ENCODE data around the gene MSH4.
"Not testable (repeated sequence)": the region's sequence is repeated elsewhere in the genome, so short reads cannot be mapped to it uniquely, and the experiment has no call there.

The MSH4 gene

DNA sequence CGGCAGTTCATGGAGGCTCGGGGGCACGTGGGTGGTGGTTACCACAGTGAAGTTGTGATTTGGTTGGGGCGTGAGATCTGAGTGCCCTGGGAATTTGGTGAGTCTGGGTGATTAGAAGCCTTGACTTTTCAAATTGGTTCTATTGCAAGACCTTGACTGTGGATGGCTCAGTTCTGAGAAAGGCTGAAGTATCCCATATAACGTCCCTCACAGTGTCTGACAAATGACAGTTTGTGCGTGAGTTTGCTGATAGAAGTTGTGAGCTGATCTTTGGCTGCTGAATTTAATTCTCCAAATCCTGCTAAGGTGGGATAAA is 549 bp downstream of the MSH4 start:
- DNase-seq (ENCODE audit: low read depth): no peak

DNA sequence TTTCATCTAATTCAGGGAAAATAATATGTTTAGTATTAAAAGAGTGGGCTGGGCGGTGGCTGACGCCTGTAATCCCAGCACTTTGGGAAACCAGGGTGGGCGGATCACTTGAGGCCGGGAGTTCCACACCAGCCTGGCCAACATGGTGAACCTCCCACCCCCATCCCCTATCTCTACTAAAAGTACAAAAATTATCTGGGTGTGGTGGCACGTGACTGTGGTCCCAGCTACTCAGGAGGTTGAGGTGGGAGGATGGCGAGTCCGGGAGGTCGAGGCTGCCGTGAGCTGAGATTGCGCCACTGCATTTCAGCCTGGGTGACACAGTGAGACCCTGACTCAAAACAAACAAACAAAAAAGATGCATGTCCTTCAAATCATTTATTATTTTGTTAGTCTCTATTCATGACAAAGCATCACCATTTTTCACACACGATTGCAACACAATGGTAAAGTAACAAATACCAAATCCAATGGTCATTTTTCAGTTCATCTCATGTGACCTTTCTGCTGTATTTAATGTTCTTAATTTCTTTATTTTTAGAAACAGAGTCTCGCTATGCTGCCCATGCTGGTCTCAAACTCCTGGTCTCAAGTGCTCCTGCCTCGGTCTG is 1.0 kb downstream of the MSH4 start:
- DNase-seq (ENCODE audit: low read depth): no peak

DNA sequence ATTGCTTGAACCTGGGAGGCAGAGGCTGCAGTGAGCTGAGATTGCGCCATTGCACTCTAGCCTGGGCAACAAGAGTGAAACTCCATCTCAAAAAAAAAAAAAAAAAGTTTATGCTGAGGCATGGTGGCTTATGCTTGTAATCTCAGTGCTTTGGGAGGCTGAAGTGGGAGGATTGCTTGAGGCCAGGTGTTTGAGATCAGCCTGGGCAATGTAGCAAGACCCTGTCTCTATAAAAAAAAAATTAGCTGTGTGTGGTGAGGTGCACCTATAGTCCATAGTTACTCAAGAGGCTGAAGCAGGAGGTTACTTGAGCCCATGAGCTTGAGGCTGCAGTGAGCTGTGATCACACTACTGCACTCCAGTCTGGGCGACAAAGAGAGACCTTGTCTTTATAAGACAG is 4.8 kb downstream of the MSH4 start:
- not testable (repeated sequence) for DNase-seq (ENCODE audit: low read depth)

- DNase-seq (ENCODE audit: low read depth): no peak
Observed at GRCh38 chr1:75808921-75809320, 12.2 kb downstream of the MSH4 start.

- DNase-seq (ENCODE audit: low read depth): not testable (repeated sequence)
Observed at GRCh38 chr1:75810113-75810512, 13.4 kb downstream of the MSH4 start.

DNA sequence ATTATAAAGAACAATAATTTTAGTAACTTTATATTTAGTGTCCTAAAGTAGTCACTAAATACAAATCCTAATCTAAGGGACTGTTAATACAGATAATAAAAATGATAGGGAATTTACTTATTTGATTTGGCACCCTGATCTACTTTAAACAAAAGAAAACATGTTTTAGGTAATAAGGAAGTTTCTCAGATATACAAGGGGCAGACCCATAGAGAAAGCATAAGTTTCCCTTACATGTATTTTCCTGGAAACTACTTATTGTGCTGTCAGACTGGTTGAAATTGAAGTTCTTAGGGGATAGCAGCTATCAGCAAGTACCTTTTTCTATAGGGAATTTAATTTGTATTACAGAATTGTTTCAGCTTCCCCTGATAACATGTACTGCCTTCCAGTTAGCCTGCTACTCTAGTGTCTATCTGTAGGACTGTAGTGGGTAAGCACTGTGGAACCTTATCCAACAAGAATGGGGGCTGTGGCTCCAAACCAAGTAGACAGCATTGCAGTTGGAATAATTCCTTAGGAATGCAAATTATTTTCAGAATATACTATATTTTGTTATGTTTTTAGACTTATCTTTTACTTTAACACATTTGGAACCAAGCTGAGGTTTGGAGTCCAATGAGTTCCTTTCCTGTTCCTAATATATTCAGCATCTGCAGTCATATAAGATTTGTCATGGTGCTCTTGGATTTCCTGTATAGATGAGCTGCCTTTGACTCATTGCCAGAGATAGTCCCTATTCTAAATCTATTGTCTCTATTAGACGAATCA is 14.7 kb downstream of the MSH4 start:
- no peak for DNase-seq (ENCODE audit: low read depth)

GRCh38 chr1:75812065-75812464 is 15.4 kb downstream of the MSH4 start:
- no peak for DNase-seq (ENCODE audit: low read depth)

DNA sequence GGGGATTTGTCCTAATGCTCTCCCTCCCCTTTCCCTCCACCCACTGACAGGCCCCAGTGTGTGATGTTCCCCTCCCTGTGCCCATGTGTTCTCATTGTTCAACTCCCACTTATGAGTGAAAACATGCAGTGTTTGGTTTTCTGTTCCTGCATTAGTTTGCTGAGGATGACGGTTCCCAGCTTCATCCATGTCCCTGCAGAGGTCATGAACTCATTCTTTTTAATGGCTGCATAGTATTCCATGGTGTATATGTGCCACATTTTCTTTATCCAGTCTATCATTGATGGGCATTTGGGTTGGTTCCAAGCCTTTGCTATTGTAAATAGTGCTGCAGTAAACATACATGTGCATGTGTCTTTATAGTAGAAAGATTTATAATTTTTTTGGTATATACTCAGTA is 26.9 kb downstream of the MSH4 start:
- DNase-seq (ENCODE audit: low read depth): not testable (repeated sequence)

DNA sequence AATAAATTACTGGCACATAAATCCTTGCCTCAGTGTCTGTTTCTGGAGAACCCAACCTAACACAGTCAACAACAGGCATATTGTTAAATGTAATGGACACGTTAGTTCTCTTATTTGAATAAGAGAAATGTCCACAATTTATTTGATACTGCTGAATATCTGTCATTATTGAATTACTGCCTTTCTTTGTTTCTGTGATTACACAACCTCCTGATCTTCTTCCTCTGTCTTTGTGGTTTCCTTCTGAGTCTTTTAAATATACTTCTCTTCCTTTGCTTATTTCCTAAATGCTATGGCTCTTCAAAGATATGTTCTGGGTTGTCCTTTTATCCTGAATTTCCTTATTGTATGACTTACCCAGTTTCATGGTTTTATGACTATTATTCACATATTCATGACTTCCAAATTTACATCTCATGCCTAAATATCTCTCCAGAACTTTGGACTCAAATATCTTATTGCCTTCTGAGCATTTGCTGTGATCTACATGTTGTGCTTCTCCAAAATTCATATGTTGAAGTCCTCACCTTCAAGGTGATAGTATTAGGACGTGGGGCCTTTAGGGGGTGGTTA is 39.9 kb downstream of the MSH4 start:
- DNase-seq (ENCODE audit: low read depth): no peak

GRCh38 chr1:75838079-75838478 is 41.4 kb downstream of the MSH4 start:
- DNase-seq (ENCODE audit: low read depth): no peak

DNA sequence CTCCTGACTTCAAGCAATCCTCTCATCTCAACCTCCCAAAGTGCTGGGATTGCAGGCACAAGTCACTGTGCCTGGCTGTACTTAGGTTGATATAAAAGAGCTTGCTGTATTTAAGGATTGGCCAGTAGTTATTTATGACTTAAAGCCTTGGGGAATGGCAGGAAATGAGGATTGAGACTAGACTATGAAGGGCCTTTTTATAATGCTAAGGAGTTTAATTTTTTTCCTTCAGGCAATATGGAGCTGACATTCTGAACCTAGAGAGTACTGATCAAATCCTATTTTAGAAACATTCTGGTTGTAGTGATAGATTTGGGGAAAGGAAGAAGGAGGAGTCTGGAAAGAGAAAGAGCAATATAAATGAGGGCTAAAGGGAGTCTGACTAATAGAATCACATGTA is 44.7 kb downstream of the MSH4 start:
- no peak for DNase-seq (ENCODE audit: low read depth)

DNA sequence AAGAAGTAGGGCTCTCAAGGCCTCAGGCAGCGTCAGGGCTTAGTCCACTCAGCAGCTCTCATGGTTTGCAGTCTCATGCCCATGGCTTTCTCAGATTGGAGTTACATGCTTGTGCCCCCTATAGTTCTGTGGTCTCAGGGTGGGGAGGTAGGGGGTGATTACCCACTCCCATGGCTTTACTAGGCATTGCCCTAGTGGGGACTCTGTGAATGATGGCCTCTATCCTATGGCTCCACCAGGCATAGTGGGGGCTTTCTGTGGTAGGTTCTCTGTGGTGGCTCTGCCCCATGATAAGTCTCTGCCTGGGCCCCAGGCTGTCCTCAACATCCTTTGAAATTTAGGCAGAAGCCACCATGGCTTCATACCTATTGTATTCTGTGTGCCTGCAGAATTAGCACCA is 48.9 kb downstream of the MSH4 start:
- no peak for DNase-seq (ENCODE audit: low read depth)

DNA sequence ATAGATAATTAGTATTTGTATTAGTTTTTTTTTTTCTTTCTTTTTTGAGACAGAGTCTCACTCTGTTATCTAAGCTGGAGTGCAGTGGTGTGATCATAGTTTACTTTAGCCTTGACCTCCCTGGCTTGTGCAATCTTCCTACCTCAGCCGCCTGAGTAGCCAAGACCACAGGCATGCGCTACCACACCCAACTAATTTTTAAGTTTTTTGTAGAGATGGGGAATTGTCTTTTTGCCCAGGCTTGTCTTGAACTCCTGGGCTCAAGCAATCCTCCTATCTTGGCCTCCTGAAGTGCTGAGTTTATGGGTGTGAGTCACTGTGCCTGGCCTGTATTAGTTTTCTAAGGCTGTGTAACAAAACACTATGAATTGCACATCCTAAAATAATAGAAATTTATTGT is 58.3 kb downstream of the MSH4 start:
- no peak for DNase-seq (ENCODE audit: low read depth)

GRCh38 chr1:75855734-75856133 is 59.1 kb downstream of the MSH4 start:
- DNase-seq (ENCODE audit: low read depth): no peak

DNA sequence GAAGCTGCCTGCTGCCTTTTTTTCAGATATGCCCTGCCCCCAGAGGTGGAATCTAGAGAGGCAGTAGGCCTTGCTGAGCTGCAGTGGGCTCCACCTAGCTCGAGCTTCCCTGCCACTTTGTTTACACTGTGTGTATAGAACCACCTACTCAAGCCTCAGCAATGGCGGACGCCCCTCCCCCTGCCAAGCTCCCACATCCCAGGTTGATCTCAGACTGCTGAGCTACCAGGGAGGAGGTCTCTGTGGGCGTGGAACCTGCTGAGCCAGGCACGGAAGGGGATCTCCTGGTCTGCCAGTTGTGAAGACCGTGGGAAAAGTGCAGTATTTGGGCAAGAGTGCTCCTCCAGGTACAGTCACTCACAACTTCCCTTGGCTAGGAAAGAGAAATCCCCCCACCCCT is 65.1 kb downstream of the MSH4 start:
- no peak for DNase-seq (ENCODE audit: low read depth)

DNA sequence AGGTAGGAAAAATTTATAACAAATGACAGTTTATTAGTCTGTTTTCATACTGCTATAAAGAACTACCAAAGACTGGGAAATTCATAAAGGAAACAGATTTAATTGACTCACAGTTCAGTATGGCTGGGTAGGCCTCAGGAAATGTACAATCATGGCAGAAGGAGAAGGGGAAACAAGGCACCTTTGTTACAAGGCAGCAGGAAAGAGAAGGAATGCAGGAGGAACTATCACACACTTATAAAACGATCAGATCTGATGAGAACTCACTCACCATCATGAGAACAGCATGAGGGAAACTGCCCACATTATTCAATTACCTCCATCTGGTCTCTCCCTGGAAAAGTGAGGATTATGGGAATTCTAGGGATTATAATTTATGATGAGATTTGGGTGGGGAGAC is 74.3 kb downstream of the MSH4 start:
- DNase-seq (ENCODE audit: low read depth): no peak

- DNase-seq (ENCODE audit: low read depth): no peak
Observed at GRCh38 chr1:75879985-75880384, 83.3 kb downstream of the MSH4 start.

DNA sequence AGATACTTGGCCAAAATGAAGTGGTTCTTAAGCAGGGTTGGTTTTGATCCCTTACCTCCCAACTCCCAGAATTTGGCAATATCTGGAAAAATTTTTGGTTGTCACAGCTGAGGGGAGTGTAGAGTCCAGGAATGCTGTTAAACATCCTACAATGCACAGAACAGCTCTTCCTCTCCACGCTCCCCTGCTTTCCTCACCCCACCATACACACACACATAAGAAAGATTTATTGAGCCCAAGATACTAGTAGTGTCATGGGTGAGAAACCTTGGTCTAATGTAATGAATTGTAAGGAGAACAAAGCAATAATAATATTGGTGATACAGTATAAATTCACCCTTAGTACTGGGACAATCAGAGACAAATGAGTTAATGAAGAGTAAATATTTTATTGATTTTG is 87.8 kb downstream of the MSH4 start:
- DNase-seq (ENCODE audit: low read depth): no peak

- no peak for DNase-seq (ENCODE audit: low read depth)
Observed at GRCh38 chr1:75901371-75901770, 104.7 kb downstream of the MSH4 start.

- DNase-seq (ENCODE audit: low read depth): peak; percentile 24
Observed at GRCh38 chr1:75908717-75909152, 112.1 kb downstream of the MSH4 start.

GRCh38 chr1:75916834-75917233 is 120.2 kb downstream of the MSH4 start:
- no peak for DNase-seq (ENCODE audit: low read depth)

- no peak for DNase-seq (ENCODE audit: low read depth)
Observed at GRCh38 chr1:75922698-75923097, 126.0 kb downstream of the MSH4 start.

DNA sequence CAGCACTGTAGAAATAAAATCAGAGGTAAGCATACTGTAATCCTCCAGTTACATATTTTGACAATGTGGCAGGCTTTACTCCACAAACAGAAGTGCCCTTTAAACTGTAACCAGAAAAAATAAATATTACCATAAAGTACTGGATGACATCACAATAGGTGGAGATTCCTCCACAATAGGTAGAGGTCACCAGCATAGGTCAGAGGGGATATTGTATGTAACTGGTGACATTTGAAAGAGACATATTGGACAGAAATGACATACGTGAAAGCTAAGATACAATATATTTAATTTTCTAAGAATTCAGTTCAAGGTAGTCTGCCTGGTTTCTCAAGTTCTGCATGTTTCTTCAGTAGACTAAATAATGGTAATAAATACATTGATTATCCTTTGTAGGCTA is 135.6 kb downstream of the MSH4 start, which contains the start of gene ASB17:
ASB17 (minus strand) TSS at position 101 of the 400 bp plus-strand sequence. CDS start 113 bp downstream, outside the sequence.
- DNase-seq (ENCODE audit: low read depth): no peak

DNA sequence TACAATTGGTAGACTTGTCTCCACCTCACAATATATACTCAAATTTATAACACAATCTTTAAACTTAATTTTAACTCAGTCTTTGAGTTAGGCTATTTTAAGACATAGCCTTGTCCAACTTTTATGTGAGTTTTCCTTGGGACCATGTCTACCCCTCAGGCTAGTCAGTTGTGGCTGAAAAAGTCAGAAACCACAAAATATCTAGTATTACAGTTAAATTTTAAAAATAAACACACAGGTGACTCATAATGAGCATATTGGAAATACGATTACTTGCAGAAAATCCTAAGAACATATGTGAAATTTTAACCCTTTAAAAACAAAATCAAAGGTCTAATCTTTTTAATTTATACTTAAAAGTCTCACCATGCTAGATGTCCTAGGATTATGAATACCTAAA is 140.4 kb downstream of the MSH4 start:
- peak; percentile 5 for DNase-seq (ENCODE audit: low read depth)

Measured in GM04504 (cell line).